ENCODE results near the gene NHS.
A peak's percentile ranks its signal among the peaks of the same experiment; 100 is the strongest.

NHS gene

DNA sequence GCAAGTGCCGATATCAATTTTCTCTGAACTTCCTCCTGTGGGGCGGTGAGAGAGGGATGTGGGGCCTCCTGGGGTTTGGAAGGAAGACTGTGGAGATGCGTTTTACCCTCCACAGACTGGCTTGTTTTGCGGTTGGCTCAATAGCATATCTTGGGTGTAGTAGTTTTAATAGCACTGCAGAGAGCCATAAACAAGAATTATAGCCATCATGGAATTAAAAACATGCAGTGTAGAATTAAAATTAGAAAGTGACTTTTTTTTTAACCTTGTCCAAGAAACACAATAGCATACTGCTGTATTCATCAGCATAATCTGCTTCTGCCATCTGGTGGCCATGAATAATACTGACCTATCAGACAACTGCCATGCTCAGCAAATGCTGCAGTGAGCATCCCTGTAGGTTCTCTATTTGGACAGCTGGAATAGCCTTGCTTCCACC, 315.0 kb downstream of the NHS start:
- FAIRE-seq, result peak; percentile 91

DNA sequence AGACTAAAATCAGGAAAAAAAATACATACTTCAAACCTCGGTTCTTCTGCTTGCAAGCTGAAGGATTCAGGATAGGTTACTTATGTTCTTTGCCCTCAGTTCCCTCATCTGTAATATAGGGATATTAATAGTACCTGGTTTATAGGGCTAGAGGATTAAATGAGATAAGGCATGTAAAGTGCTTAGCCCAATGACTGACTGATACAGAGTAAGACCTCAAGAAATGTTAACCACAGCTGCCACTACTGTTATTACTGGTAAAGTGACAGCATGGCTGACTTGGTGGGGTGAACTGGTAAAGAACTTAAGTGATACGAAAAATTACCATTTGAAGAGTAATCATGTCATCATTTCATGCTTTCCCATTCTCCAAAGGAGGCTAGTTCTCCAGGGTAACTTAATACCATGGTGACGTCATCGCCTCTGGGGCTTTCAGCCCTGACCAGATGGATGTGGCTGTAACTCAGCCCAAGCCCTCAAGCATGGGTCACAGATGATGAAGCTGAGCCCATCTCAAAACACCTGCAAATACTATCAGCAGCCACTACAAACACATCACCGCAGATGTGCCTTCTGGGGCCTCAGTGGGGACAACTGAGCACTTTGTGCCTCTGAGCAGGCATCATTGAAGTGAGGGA, 317.8 kb downstream of the NHS start:
- FAIRE-seq, result no peak

DNA sequence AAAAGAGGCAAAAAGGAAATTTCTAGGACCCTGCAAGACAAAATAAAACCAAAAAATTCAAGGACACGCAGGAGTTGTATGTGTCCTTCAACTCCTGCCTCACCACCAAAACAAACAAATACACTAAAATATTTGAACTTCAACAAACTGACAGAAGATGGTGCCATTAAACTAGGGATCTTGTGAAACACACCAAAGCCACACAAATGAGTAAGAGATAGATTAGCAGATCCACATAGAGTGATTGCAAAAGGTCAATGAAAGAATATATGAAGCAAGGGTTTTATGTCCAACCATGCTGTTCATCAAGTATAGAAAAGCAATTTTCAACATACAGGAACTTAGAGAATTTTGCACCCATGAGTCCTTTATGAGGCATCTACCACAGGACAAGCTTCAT, 322.2 kb downstream of the NHS start:
- no peak for FAIRE-seq

DNA sequence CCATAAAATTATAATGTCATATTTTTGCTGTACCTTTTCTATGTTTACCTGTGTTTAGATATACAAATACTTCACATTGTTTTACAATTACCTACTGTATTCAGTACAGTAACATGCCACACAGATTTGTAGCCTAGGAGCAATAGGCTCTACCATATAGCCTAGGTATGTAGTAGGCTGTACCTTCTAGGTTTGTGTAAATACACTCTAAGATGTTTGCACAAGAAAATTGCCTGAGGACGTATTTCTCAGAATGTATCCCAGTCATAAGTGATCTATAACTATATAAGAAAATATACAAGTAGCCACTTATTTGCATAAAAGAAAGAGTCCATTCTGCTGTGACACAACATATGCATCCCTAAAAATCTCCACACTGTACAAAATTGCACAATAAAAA, 326.0 kb downstream of the NHS start:
- FAIRE-seq, result no peak

DNA sequence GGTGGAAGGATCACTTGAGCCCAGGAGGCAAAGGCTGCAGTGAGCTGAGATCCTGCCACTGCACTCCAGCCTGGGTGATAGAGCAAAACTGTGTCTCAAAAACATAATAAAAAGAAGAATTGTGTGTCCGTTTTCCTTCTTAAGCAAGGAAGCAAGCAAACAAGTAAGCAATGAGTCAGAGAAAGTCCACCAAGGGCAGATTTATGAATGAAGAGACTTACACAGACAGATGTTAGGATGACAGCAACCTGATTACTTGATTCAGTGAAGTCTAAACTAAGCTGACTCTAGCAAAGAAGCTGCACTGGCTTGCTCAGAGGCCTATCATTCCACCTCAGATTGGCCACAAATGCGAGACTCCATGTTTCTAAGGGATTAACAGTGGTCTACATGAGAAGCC, 328.2 kb downstream of the NHS start:
- no peak for FAIRE-seq

DNA sequence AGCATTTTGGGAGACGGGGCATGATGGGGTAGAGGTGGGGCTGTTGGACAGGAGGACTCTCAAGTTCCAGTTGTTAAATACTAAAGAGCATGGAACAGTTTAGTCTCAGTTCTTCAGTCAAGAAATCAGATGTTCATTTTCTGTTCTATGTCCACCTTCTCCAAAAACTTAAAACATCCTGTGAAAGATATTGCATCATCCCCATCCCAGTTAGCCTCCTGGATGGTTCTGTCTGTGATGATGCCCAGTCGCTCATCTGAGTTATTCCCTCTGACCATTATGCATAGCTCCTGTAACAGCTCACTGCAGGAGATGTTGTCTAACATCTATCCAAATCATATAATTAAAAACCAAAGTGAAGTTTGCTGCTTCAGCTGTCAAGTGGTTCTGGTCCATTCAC, 330.2 kb downstream of the NHS start:
- FAIRE-seq, result no peak

DNA sequence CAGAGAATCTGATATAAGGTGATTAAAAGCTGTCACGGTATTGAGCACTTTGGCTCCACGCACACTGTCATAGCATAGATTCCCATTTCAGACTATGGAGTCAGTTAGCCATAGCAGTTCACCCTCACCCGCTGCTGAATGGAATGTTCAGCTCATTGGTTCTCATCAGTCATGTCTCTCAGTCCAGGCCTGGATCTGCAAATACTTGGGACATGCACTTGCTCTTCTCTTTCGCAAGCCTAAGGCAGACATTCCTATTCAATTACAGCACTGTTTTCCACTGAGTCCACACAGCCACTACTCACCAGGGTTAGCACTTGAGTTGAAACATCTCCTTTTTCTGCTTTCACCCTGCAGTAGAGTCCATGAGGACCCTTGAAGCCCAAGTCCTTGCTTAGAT, 331.7 kb downstream of the NHS start:
- FAIRE-seq, result no peak

DNA sequence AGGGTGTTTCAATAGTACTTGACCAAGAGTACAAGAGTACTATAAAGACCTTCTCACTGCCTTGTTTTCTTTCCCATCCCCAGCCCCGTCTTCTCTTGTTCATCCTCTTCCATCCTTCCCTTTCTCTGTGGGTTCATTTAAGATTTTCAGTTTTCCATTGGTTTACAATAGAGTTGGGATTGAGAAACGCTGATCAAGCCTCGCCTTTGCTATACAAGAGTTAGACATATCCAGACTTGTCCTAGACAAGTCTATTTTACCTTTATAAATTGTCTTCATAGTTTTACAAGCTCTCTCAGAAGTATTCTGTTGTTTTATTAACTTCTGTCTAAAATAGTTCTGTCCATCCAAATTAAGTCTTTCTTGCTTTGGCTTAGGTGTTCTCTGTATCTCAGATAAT, 332.7 kb downstream of the NHS start:
- no peak for FAIRE-seq

DNA sequence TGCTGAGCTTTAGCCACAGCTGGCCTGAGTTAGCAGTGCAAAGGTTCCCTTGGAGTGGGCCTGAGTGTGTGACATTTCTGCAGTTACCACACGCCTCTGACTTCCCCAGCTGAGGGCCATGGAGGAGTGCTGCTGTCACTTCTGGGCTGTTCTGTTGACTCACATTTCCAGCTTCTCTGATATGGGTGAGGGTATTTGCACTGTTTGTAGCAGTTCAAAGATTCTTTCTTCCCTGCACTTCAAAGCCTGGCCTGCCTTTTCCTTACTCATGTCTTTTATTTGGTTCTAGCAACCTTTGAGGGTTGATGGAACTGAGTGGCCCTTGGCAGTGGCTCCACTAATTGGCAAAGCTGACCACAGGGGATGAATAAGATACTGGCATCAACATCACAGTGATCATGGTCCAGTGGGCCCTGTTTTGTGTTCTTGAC, 335.9 kb downstream of the NHS start:
- no peak for FAIRE-seq

DNA sequence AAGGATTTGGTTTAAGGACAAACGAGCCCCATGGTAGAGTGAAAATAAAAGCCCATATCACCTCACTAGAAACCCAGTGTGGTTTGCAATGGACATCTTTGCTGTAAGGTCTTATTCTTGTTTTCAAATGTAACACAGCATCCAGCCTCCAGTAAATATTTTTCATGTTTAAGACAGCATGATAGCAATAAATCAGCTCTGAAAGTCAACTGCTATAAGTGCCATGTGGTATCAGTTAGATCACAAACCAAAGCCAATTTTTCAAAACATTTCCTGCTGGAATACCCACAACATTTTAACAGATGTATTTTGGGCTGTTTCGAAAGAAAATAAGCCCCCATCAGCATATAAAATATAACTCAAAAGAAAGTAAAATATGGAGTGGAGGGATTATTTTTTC, 338.3 kb downstream of the NHS start:
- no peak for FAIRE-seq

DNA sequence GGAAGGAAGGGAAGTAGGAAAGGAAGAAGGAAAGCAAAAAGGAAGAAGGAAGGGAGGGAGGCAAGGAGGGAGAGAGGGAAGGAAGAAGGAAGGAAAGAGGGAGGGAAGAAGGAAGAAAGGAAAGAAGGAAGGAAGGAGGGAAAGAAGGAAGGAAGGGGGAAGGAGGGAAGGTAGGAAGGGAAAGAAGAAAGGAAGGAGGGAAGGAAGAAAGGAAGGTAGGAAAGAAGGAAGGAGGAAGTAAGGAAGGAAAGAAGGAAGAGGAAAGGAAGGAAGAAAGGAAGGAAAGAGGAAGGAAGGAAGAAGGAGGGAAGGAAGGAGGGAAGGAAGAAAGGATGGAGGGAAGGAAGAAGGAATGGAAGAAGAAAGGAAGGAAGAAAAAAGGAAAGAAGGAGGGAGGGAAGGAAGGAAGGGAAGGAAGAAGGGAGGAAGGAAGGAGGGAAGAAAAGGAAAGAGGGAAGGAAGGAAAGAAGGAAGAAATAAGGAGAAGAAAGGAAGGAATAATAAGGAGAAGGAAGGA, 343.7 kb downstream of the NHS start:
- no peak for FAIRE-seq

DNA sequence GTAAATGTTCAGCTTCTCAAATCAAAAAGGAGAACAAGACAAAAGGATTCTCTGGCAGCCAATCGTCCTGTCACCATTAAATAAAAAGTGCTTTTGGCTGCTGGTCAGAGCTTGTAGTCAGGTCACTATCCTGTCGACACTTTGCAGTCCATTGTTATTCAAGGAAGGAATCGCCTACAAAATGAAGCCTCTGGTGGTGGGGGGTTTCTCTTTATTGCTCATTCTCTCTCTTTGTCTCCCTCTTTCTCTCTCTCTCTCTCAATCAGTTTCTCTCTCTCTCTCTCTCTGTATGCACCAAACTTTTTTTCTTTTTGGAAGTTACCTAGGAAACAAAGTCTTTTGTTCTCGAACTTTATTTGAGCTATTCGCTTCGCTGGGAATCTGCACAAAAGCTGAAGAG, 344.7 kb downstream of the NHS start:
- no peak for FAIRE-seq

DNA sequence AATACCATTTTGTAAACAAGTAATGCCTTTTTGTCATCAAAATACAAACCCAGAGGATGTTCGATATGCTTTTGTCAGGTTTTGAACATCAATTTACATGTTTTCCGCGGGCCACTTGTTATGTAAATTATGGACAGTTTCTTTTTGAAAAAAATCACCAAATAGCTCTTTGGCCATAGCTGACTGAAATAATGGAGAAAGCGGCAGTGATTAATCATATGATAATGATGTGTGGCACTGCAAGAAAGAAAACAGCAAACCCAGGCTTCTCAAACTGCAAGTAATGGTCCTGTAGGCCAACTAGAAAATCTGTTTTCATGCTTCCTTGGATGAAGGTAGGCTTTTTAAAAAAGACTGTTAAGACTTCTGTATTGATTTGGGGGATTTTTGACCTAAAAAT, 346.7 kb downstream of the NHS start:
- FAIRE-seq, result no peak

DNA sequence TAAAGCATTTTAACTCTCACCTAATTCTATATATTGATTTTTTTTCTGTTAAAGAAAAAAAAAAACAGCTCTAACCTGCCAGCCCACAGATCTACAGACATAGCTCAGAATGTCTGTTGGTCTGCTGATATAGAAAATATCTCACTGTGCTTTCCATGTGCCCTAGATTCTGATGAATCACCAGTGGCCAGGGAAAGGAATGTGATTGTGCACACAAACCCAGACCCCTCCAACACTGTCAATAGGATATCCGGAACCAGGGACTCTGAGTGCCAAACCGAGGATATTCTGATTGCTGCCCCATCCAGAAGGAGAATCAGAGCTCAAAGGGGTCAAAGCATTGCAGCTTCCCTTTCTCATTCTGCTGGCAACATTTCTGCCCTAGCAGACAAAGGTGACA, 350.2 kb downstream of the NHS start:
- no peak for FAIRE-seq

DNA sequence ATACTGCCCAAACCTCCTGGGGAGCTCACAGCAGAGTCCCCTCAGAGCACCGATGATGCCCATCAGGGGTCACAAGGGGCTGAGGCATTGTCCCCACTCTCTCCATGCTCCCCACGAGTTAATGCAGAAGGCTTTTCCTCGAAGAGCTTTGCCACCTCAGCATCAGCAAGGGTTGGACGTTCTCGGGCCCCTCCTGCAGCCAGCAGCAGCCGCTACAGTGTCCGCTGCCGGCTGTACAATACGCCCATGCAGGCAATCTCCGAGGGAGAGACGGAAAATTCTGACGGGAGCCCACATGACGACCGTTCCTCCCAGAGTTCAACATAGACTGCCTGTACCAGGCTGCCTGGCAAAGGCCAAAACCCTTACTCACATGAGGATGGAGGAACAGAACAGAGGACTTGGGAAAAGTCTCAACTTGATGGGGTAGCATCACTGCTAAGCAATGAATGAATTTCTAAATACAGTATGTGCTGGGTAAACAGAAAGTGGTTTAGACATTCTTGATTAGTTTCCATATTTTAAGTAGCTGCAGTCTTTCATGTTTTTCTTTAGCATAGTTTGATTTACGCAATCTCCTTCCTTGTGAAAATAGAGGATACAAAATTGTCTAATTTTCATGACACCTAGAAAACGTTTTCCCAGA, 357.3 kb downstream of the NHS start:
- no peak for FAIRE-seq

DNA sequence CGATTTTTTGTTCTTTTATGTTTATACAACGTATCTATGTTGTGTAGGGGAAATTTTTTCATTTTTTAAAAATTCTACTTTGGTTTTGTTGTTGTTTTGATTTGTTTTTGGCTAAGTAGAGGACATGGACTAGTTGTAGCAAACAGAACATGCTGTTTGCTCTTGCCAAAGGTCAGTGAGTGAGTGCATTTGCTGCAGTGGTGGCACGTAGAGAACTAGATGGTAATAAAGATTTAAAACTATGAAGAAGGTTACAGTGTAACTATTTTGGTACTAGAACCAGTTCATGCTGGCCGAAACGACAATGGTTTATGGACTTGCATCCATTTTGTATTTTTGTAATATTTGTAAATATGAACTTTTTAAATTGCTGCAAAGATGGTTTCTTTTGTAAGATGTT, 360.4 kb downstream of the NHS start:
- FAIRE-seq, result no peak

DNA sequence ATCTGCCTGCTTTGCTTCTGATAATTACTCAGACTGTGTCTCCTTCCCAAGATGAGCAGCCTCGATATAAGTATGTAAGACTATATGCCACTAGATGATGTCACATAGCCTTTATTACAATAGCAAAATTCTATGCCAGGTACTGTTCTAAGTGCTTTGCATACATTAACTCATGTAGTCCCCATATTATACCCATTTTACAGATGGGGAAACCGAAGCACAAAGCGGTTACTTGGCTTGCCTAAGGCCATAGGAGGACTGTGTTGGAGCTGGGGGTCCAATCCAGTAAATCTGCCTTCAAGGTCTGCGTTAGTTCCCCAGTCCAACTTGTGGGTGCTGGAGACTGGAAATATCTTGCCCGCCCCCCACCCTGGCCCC, 361.5 kb downstream of the NHS start:
- no peak for FAIRE-seq

DNA sequence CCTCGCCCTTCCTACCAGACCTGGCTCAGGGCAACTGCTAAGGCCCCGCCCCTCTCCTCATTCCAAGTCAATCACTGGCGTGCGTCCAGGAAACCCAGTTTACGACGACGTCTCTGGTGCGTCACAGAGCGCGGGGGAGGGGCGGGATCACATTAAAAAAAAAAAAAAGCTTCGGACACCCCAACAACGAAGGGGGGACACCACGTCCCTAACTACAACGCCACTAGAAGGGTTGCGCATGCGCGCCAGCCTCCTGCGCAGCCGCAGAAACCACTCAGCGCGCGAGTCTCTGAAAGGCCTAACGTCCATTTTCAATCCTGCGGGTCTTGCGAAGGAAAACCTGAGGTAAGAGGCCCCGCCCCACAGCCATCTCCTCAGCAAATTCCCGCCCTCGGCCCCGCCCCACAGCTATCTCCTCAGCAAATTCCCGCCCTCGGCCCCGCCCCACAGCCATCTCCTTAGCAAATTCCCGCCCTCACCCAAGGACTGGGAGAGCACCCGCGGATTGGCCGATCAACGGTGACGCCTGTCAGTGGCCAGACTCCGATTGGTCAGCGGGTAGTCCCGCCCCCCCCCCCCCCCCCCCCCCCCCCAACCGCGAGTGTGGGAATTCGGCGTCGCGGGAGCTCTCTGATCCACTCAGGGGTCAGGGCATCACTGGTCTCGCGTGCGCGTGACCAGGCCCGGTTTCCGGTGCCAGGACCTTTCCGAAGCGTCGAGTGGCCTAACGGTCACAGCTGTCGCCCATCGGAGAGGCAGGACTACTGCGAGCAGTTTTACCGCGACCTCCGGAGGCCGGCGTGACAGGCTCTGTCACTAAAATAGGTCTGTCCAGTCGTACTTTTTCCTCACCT, 362.1 kb downstream of the NHS start, which contains the start of gene SCML1:
Gene SCML1 (plus strand): TSS at position 638 of the 854 bp plus-strand sequence. CDS start 6,694 bp downstream, outside the sequence.
- no peak for FAIRE-seq

DNA sequence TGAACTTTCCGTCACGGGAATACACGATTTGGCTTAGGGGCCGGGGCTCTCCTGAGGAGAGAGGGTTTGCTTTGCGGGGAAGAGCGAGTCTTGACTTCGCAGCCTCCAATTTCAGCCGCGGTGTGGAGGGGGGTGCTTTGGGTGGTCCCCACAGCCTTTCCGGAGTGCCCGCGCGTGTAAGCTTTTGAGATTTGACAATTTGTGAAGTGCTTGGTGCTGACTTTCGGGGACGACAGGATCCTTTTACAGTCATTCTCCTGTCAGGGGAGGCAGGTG, 362.6 kb downstream of the NHS start:
- FAIRE-seq, result no peak

DNA sequence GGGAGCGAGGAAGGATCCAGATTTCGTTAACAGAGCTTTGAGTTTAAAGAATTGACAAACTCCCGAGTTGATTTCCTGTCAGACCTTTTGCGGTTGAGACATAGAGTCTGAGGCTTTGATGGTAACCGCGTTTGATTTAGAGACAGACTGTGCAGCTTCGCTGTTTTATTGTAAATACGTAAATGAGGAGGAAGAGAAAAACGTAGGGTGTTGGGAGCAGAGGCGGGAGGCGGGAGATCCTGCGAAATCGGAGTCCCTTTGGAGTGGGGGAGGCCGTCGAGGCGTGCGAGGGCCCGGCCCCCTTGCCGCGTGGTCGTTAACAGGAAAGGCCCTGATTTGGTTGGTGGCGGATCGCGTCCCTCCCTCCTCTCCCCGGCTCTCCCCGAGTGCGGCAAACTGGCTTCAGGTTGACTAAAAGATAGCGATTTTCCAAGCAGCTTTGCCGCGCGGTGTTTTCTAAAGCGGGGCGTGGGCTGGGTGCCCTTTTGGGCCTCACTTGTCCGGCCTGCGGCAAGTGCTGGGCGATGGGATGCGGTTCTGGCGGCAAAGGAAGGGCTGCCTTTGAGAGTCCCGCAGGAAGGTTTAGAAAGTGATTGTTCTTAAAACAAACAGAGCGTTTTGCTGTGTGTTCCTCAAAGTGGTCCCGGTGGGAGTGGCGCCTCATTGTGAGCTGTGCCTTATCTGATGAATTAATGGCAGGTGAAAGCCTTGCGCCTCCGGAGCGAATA, 363.1 kb downstream of the NHS start:
- no peak for FAIRE-seq

DNA sequence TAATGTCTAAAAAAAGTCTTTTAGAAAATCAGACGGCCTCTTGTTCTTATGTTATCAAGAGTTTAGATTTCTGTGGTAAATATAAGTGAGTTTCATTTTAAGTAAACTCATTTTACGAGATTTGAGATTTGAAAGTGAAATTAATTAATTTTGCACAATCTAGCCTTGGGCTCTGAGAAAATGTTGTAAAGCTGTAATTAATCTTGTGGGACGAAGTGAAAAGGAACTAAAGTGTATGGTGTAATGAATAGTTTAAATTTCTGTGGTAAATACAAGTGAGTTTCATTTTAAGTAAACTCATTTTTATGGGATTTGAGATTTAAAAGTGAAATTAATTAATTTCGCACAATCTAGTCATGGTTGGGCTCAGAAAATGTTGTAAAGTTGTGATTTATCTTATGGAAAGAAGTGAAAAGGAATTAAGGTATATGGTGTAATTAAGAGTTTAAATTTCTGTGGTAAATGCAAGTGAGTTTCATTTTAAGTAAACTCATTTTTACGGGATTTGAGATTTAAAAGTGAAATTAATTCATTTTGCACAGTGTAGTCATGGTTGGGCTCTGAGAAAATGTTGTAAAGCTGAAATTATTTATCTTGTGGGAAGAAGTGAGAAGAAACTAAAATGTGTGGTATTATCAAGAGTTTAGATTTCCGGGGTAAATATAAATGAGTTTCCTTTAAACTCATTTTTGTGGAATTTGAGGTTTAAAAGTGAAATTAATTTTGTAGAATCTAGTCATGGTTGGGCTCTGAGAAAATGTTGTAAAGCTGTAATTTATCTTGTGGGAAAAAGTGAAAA, 363.9 kb downstream of the NHS start:
- FAIRE-seq, result no peak
